ENCODE measurements around the gene IHH. TPM values are rescaled to one million over a fixed set of nuclear protein-coding genes. Genes with fewer than 3 reads are reported as not detected.

The IHH gene
- total RNA-seq, 1 donor from 2014 or later, result not detected

DNA sequence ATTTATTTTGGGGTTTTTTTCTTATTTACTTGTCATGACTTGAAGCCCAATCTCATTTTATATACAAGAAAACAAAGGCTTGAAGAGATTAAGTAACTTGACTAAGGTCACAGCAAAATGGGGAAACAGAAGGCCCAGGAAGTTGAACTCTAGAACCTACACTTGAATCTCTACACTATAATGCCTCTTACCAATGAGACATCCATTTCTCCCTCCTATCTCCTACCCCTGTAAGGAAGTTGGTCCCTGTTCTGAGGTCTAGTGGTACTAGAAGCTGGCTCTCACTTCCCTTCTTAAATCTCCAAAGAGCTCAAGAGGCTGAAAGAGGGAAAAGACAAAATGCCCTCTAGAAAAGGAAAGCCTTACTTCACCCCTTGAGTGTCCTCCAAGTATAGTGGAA lies 25.5 kb upstream of the IHH start:
- H3K4me3 Mint-ChIP-seq, result no peak overlapping the region
- DNase-seq (ENCODE audit: low spot score), result no peak
- intact Hi-C loops (cut with micrococcal nuclease), result no loop called here
- no peak overlapping the region for H3K27ac Mint-ChIP-seq
- peaks cover 6% of the 10 kb centered on the region for H3K4me1 Mint-ChIP-seq (ENCODE audit: low read depth)
- no peaks in the 10 kb centered on the region for H3K27me3 Mint-ChIP-seq (ENCODE audit: insufficient read depth)
- no peaks in the 10 kb centered on the region for H3K36me3 Mint-ChIP-seq (ENCODE audit: low read depth)
- no peaks in the 10 kb centered on the region for H3K9me3 Mint-ChIP-seq

DNA sequence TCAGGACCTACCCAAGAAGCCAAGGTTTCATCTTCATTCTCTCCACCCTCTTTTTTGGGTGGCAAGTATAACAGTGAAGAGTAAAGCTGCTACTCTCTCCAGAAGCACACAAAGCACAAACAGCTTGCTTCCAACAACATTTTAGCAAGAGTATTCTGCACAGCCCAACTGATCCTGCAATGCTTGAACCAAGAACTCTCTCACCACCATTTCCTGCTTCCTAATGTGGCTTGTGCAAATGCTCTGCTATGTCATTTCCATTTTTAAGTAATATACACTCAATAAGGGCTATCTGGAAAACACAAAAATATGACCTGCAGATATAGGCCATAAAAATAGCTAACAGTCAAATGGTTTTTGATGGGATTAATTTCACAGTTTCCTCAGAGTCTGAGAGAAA lies 24.1 kb upstream of the IHH start:
- intact Hi-C loops (cut with micrococcal nuclease), result no loop called here
- no peak for DNase-seq (ENCODE audit: low spot score)
- Mint-ChIP-seq H3K9me3 (no peaks in the 10 kb centered on the region), H3K4me1 (ENCODE audit: low read depth) (peaks cover 6% of the 10 kb centered on the region), H3K36me3 (ENCODE audit: low read depth) (no peaks in the 10 kb centered on the region), H3K27ac (no peak overlapping the region), H3K4me3 (no peak overlapping the region), H3K27me3 (ENCODE audit: insufficient read depth) (no peaks in the 10 kb centered on the region)

DNA sequence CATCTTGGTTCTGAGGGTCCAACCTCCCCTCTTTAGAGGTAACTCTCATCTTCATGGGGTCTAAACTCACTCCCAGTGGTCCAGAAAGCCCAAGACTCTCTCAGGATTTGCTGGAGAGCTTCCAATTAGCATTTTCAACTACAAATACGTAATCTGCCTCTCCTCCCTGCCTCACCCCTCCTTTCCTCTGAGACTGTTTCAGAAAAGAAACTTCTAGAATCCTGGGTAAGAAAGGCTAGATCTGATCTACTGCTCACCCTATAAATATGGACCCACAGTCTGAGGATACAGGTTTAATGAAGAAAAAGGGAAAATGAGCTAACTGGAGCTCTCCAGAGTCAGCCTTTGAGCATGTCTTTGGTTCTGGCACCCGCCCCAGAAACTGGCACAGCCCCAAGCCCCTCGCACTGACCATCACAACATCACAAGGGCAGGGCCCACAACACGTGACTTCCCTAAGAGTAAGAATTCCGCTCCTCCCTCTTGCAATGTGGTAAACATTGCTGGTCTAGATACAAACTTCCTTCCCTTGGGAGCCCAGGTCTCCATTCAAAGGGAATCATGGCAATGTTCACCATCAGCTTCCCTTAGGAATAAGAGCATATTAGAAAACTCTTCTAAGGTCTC lies 21.7 kb upstream of the IHH start:
- DNase-seq (ENCODE audit: low spot score), result no peak
- no peak overlapping the region for H3K27ac Mint-ChIP-seq
- no peaks in the 10 kb centered on the region for H3K9me3 Mint-ChIP-seq
- no peak overlapping the region for H3K4me3 Mint-ChIP-seq
- H3K36me3 Mint-ChIP-seq (ENCODE audit: low read depth), result no peaks in the 10 kb centered on the region
- intact Hi-C loops (cut with micrococcal nuclease), result no loop called here
- no peaks in the 10 kb centered on the region for H3K27me3 Mint-ChIP-seq (ENCODE audit: insufficient read depth)
- peaks cover 6% of the 10 kb centered on the region for H3K4me1 Mint-ChIP-seq (ENCODE audit: low read depth)

DNA sequence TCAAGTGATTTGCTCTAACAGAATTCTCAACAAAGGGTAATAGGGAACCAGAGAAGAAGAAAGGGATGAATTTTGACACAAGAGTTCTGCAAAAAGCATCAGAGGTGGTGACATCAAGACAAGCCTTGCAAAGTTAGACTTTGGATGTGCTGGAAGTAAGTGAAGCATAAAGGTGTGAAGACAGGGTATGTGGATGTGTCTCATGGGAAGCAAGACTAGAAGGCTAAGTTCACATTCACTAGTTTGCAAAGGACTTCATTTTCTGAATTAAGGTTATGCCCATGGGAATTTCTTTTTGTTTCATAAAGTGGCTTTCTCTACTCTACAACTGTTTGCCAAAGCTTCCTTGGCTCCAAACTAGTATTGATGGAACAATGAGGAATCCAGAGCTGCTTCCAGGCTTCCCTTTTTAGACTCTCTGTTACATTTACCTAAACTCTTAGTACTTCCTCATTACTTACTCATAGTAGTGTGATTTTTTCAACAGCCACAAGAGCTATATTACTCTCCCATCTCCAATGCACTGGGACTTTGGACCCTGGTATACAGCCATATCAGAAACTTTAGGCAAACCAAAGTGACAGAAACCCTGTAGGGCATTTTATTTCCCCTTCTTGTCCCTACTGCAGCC lies 21.1 kb upstream of the IHH start:
- no peaks in the 10 kb centered on the region for H3K36me3 Mint-ChIP-seq (ENCODE audit: low read depth)
- peaks cover 6% of the 10 kb centered on the region for H3K4me1 Mint-ChIP-seq (ENCODE audit: low read depth)
- H3K9me3 Mint-ChIP-seq, result no peaks in the 10 kb centered on the region
- no peak overlapping the region for H3K27ac Mint-ChIP-seq
- no peaks in the 10 kb centered on the region for H3K27me3 Mint-ChIP-seq (ENCODE audit: insufficient read depth)
- intact Hi-C loops (cut with micrococcal nuclease), result no loop called here
- DNase-seq (ENCODE audit: low spot score), result no peak
- H3K4me3 Mint-ChIP-seq, result no peak overlapping the region

DNA sequence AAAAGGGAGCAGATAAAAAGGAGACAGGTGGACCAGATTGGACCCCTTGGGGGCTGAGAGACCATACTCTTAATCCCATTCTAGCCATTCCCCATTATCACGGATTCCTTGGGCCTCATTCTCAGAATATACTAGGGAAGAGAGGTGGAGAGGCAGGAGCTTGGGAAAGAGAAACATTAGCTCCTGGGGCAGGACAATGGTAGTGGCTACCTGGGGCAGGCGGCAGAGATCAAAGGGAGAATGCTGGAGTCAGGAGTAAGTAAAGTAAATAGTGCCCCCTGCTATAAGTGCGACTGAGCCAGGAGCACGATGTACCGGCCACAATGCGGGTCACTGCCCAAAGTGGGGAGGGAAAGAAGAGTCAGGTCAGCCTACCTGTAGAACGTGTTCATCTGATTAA lies 20.4 kb upstream of the IHH start:
- no peak overlapping the region for H3K27ac Mint-ChIP-seq
- no peaks in the 10 kb centered on the region for H3K36me3 Mint-ChIP-seq (ENCODE audit: low read depth)
- H3K27me3 Mint-ChIP-seq (ENCODE audit: insufficient read depth), result no peaks in the 10 kb centered on the region
- H3K9me3 Mint-ChIP-seq, result no peaks in the 10 kb centered on the region
- H3K4me1 Mint-ChIP-seq (ENCODE audit: low read depth), result peaks cover 6% of the 10 kb centered on the region
- H3K4me3 Mint-ChIP-seq, result no peak overlapping the region
- no peak for DNase-seq (ENCODE audit: low spot score)
- intact Hi-C loops (cut with micrococcal nuclease), result no loop called here

DNA sequence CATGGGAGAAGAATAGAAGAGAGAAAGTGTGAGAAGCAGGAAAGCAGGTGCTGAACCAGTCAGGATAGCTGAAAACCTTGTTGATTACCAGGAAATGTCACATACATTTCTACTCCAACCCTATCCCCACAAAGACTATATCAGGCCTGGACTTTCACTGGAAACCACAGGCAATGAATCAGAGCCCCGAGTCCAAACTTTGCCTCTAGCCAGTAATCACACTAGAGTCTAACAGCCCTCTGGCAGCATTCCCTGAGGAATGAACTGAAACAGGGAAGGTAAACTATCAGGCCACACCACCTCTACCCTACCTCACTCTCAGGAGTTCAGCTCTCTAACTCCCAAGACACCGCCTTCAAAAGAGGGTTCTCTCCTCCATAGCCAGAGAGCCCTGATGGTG lies 18.7 kb upstream of the IHH start:
- Mint-ChIP-seq H3K27me3 (ENCODE audit: insufficient read depth) (no peaks in the 10 kb centered on the region), H3K9me3 (no peaks in the 10 kb centered on the region), H3K4me1 (ENCODE audit: low read depth) (no peaks in the 10 kb centered on the region), H3K36me3 (ENCODE audit: low read depth) (no peaks in the 10 kb centered on the region), H3K27ac (no peak overlapping the region), H3K4me3 (no peak overlapping the region)
- intact Hi-C loops (cut with micrococcal nuclease), result no loop called here
- no peak for DNase-seq (ENCODE audit: low spot score)

DNA sequence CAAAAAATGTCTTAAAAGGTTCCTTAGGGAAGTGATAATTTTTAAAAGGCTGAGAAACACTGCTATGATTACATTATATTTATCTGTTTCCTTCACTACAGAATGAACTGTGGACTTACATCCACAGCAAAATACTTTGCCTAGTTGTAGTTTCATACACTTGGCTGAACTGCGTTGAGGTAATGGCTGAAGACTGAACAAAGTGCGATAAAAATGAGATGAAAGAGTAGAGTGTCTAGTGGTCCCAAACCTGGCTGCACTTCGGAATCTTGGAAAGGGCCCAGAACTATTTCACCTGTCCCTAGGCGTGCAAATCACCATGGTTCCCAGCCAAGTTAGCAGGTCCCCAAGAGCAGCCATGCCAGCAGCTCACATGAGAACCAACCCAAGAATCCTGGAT lies 18.2 kb upstream of the IHH start:
- Mint-ChIP-seq H3K36me3 (ENCODE audit: low read depth) (no peaks in the 10 kb centered on the region), H3K4me3 (no peak overlapping the region), H3K4me1 (ENCODE audit: low read depth) (no peaks in the 10 kb centered on the region), H3K27me3 (ENCODE audit: insufficient read depth) (no peaks in the 10 kb centered on the region), H3K9me3 (no peaks in the 10 kb centered on the region), H3K27ac (no peak overlapping the region)
- intact Hi-C loops (cut with micrococcal nuclease), result no loop called here
- no peak for DNase-seq (ENCODE audit: low spot score)

DNA sequence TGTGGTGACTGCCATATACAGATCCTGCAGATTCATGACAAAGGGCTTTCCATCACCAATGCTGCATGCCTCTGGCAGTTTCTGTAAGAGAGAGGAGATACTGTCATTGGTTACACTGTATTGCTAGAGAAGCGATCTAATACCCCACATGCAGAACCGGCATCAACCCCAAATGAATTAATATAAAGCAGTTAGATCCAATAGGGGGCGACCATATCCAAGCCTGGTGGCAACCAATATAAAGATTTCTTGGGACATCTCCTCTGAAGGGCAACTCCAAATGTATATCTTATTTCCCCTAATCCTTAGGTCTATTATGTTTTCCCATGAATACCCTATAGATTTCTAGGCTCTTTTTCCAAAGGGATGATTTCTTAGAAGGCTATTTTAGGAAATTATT lies 17.4 kb upstream of the IHH start:
- no peaks in the 10 kb centered on the region for H3K9me3 Mint-ChIP-seq
- no peaks in the 10 kb centered on the region for H3K27me3 Mint-ChIP-seq (ENCODE audit: insufficient read depth)
- H3K36me3 Mint-ChIP-seq (ENCODE audit: low read depth), result no peaks in the 10 kb centered on the region
- intact Hi-C loops (cut with micrococcal nuclease), result no loop called here
- no peak overlapping the region for H3K27ac Mint-ChIP-seq
- H3K4me1 Mint-ChIP-seq (ENCODE audit: low read depth), result no peaks in the 10 kb centered on the region
- no peak overlapping the region for H3K4me3 Mint-ChIP-seq
- DNase-seq (ENCODE audit: low spot score), result no peak

DNA sequence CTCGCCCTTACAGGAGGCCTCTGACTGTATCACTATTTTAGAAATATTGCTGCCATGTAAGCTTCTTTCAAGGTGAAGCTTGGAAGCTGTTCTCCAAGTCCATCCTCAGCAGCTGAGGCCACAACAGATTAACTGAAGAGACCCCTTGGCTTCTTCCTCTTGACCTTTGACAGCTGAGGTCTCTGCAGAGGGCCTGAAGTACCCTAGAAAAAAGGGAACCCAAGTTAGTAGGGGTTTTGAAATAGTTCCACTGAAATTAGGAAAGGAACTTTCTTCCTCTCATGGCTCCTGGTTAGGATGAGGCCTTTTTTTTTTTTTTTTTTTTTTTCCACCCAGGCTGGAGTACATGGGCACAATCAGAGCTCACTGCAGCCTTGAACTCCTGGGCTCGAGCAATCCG lies 15.5 kb upstream of the IHH start:
- H3K36me3 Mint-ChIP-seq (ENCODE audit: low read depth), result no peaks in the 10 kb centered on the region
- no peaks in the 10 kb centered on the region for H3K27me3 Mint-ChIP-seq (ENCODE audit: insufficient read depth)
- intact Hi-C loops (cut with micrococcal nuclease), result no loop called here

DNA sequence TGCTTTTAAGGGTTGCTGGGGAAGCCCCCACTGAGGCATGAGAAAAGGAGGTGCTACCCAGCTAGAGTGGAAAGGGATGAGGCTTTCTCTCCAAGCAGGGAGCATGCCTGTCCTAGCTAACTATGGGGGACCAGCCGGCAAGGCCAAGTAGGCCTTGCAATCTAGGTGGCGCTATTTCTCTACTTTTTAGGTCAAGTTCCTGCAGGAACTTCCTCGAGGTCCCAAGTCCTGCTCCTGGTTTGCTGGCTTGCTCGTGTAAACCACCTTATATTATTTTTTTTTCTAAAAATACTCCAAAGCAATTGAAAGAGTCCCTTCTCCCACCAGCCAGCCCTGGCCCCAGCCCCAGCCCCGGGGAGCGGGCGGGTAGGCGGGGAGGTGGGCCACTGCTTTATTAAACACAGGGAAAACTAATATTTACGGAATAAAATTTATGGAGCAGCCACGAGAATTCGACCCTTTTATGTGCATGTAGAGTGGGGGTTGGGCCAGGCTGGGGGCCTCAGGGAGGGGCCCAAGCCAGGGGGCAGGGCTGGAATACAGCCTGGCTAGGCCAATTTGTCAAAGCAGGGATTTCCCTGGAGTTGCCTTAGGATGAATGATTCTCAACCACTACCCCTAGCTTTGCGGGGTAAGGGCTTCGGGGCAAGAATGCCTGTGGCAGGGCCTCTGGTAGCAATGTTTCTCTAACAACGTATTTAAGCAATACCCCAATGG lies 12.8 kb upstream of the IHH start:
- Mint-ChIP-seq H3K4me1 (ENCODE audit: low read depth) (no peaks in the 10 kb centered on the region), H3K27me3 (ENCODE audit: insufficient read depth) (no peaks in the 10 kb centered on the region), H3K36me3 (ENCODE audit: low read depth) (no peaks in the 10 kb centered on the region), H3K9me3 (no peaks in the 10 kb centered on the region), H3K27ac (no peak overlapping the region), H3K4me3 (no peak overlapping the region)
- no peak for DNase-seq (ENCODE audit: low spot score)
- intact Hi-C loops (cut with micrococcal nuclease), result loop anchor here (1.0 kb wide), 2 partner anchors 46 to 82 kb away; no protein-coding TSS in a partner anchor

More for the DNA sequence above, 15.5 kb upstream of the IHH start:
- no peaks in the 10 kb centered on the region for H3K4me1 Mint-ChIP-seq (ENCODE audit: low read depth)
- DNase-seq (ENCODE audit: low spot score), result no peak
- no peak overlapping the region for H3K27ac Mint-ChIP-seq
- H3K4me3 Mint-ChIP-seq, result no peak overlapping the region
- H3K9me3 Mint-ChIP-seq, result no peaks in the 10 kb centered on the region

DNA sequence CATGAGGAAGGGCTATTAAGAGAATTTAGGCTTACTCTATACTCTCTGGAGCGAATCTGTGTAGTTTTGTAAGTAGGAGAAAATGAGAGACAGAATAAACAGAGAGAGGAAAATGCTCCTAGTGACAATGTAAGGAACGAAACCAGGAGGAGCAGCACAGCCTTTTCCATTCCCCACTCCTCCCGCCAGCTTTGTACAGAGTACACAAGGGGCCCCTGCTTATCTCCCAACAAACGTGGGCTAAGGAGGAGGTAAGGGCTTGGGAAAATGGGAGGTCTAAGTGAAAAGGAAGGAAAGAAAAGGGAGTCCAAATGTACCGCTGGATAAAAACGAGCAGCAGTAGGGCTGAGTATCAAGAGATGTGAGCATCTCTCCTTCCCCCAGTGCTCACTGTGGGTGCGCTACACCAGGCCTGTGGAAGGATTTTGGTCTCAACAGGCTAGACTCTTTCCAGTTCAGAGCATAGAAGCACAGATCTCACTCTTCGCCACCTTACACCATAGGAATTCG lies 12.1 kb upstream of the IHH start:
- Mint-ChIP-seq H3K27me3 (ENCODE audit: insufficient read depth) (no peaks in the 10 kb centered on the region), H3K4me1 (ENCODE audit: low read depth) (no peaks in the 10 kb centered on the region), H3K4me3 (no peak overlapping the region), H3K27ac (no peak overlapping the region), H3K9me3 (no peaks in the 10 kb centered on the region), H3K36me3 (ENCODE audit: low read depth) (no peaks in the 10 kb centered on the region)
- DNase-seq (ENCODE audit: low spot score), result no peak
- intact Hi-C loops (cut with micrococcal nuclease), result loop anchor here (1.0 kb wide), 2 partner anchors 47 to 83 kb away; no protein-coding TSS in a partner anchor

DNA sequence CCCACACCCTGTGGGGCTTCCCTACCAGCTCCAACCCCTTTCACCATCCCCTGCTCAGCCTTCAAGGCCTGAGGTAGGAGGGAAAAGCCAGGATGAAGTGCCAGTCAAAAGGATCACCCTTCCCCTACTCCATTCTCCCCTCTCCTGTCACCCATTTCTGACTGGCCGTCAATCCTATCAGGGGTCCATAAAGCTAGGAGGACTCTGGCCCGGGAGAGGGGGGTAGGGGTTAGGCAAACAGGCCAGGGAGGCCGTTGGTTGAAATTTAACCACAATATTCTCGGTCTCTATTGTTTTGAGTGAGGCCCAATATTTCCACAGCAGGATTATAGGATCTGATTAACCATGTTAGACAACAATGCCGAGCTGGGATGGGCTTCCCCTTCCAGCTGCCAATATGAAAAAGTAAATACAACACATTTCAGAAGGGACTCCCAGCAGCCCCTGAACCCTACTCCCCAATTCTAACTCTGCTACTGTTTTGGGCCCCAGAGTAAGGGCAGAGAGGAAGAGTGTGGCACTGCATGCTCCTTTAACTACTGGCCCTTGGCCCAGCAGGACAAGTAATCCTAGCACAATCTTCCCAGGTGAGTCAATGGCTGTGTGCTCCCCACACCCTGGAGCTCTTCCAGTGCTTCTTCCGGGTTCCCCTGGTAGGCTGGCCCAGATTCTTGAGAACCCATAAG lies 10.6 kb upstream of the IHH start:
- Mint-ChIP-seq H3K9me3 (no peaks in the 10 kb centered on the region), H3K27me3 (ENCODE audit: insufficient read depth) (no peaks in the 10 kb centered on the region)
- intact Hi-C loops (cut with micrococcal nuclease), result no loop called here

DNA sequence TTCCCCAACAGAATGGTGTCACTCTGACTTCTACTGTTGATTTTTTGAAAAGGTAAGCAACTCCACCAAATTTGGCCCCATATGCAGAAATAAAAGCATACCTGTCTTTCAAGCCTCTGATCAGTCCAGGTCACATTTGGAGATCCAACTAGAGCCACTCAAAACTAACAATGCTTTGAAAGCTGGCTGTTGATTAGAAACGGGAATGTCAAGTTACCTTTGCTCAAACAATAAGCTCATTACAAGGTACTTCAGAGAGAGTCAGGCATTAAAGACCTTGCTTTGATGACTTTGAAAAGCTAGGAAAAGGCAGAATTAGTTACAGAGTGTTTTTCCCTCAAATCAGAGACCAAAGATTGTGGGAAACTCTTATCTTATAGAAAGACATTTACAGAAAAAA lies 4.8 kb upstream of the IHH start:
- Mint-ChIP-seq H3K36me3 (ENCODE audit: low read depth) (no peaks in the 10 kb centered on the region), H3K9me3 (no peaks in the 10 kb centered on the region), H3K4me1 (ENCODE audit: low read depth) (no peaks in the 10 kb centered on the region), H3K4me3 (no peak overlapping the region), H3K27ac (no peak overlapping the region), H3K27me3 (ENCODE audit: insufficient read depth) (peaks cover 32% of the 10 kb centered on the region)
- intact Hi-C loops (cut with micrococcal nuclease), result no loop called here
- DNase-seq (ENCODE audit: low spot score), result no peak

More for the DNA sequence above, 10.6 kb upstream of the IHH start:
- DNase-seq (ENCODE audit: low spot score), result no peak
- Mint-ChIP-seq H3K27ac (no peak overlapping the region), H3K36me3 (ENCODE audit: low read depth) (no peaks in the 10 kb centered on the region), H3K4me3 (no peak overlapping the region), H3K4me1 (ENCODE audit: low read depth) (no peaks in the 10 kb centered on the region)
